BJ (cell line): ENCODE results near the gene CNPY4. TPM values are rescaled to one million over a fixed set of nuclear protein-coding genes. Genes with fewer than 3 reads are reported as not detected.

Source experiments
- CTCF ChIA-PET: fragments of 350-600 bp; formaldehyde crosslinking; extraction: SDS; loops from one replicate; lab custom pipeline; 2021; ENCODE audit warnings: antibody characterized with exemption, inconsistent platforms; lab: Yijun Ruan, JAX
- POLR2A ChIA-PET: fragments of 300-600 bp; sonication (Branson Sonifier 250); formaldehyde crosslinking; extraction: SDS; loops from one replicate; lab custom pipeline; 2021; ENCODE audit warnings: antibody characterized with exemption; lab: Charles Lee
- DNase-seq: peaks from one replicate; pipeline ENCODE4 v3.0.0-alpha.2; 2011; ENCODE audit warnings: low read depth
- H3K27me3 ChIP-seq: 2 replicates; pipeline ENCODE4 v1.6.0; 2011; ENCODE audit warnings: low read length; ENCODE audit not compliant: control insufficient read depth, insufficient read depth
- H3K36me3 ChIP-seq: 2 replicates; pipeline ENCODE4 v1.5.1; 2011; ENCODE audit warnings: low read length; ENCODE audit not compliant: control insufficient read depth, insufficient read depth
- H3K4me3 ChIP-seq: 2 replicates; pipeline ENCODE4 v1.5.1; 2011; ENCODE audit warnings: low read depth, mild to moderate bottlenecking, control low read depth, low read length
- polyA plus RNA-seq: library from polyadenylated mRNA; depleted of rRNA; stranded (reverse); fragments of >200 nt; gene quantifications from 2 replicates; pipeline ENCODE4 v1.2.3, GENCODE V29; 2011
- TF ChIP-seq, protein P1 (sequence below): IDR thresholded peaks from 2 replicates; pipeline ENCODE4 v1.5.1; 2011; ENCODE audit warnings: low read depth, mild to moderate bottlenecking, control low read depth, inconsistent platforms, low read length, moderate library complexity; ENCODE audit not compliant: insufficient read depth

Gene CNPY4
- polyA plus RNA-seq, 1 experiment: 20.9 TPM

DNA sequence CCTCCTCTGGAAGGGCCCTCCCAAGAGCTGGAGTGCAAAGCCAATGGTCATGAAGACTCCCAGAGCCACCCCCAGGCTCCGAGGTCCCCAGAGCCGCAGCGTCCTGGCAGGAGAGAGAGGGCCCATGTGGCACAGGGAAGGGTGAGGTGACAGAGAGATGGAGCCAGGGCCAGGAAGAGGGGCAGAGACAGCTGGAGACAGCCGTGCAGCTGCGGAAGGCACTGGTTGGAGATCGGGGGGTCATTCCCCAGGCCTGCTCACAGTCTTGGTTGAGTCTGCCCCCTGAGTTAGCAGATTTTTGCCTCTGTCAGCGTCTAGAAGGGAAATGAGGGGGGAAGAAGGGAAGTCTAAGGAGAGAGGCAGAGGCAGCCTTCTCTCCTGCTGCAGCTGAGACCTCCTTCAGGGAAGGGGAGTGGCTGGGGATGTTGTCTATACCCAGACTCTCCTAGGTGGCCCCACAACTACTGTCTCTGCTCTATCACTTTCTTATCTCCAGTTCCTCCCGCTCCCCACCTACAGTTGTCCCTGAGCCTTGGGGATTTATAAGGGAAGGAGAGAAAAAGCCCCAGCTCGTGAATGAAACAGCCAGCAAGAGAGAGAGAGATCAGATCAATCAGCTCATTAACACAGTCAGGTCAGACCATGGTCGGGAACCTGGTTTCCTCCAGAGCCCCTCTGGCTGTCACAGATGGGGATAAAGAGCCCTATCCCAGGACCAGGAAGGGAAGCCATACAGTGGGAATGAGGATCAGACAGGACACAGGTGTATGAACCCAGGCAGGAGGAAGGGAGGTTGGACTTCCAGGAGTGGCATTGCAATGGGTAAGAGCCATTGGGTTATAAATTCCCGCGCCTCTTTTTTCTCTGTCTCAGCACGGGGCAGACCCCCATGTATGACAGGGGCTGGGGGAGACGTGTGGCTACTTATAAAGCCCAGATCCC is 47.8 kb downstream of the CNPY4 start:
- ChIA-PET CTCF (interaction anchor here (0.6 to 5.0 kb wide), 4 partner anchors 10 to 150 kb away, joined by 3 to 22 read pairs (median 4); partner anchors contain the start of genes GPC2 and STAG3), POLR2A (no interaction called here)
- H3K27me3 ChIP-seq: no peaks in the 10 kb centered on the region
- TF ChIP-seq, protein P1, sequence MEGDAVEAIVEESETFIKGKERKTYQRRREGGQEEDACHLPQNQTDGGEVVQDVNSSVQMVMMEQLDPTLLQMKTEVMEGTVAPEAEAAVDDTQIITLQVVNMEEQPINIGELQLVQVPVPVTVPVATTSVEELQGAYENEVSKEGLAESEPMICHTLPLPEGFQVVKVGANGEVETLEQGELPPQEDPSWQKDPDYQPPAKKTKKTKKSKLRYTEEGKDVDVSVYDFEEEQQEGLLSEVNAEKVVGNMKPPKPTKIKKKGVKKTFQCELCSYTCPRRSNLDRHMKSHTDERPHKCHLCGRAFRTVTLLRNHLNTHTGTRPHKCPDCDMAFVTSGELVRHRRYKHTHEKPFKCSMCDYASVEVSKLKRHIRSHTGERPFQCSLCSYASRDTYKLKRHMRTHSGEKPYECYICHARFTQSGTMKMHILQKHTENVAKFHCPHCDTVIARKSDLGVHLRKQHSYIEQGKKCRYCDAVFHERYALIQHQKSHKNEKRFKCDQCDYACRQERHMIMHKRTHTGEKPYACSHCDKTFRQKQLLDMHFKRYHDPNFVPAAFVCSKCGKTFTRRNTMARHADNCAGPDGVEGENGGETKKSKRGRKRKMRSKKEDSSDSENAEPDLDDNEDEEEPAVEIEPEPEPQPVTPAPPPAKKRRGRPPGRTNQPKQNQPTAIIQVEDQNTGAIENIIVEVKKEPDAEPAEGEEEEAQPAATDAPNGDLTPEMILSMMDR: no peak
- DNase-seq: no peak
- no peaks in the 10 kb centered on the region for H3K36me3 ChIP-seq
- H3K4me3 ChIP-seq: peak overlapping the region; percentile 42; the same call in 1 of the 2 replicates

DNA sequence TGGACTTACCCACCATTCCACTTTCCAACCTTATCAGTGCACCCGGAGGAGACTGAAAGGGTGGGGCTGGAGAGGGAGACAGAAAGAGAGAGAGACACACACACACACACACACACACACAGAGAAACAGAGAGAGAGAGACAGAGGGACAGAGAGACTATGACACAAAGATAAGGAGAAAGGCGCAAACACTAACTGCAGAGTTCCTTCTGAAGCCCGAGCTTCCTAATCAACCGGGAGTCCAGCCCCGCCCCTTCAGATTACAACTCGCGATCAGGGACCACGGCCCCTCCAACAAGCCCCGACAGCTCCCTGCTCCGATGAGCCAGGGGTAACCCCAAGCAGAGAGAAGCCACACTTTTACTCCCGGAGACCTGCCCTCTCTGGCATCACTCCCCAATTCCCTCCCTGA is 48.5 kb downstream of the CNPY4 start:
- CTCF ChIA-PET: interaction anchor here (0.6 to 5.0 kb wide), 3 partner anchors 9 to 151 kb away, joined by 3 to 22 read pairs (median 5); partner anchors contain the start of genes GPC2 and STAG3

DNA sequence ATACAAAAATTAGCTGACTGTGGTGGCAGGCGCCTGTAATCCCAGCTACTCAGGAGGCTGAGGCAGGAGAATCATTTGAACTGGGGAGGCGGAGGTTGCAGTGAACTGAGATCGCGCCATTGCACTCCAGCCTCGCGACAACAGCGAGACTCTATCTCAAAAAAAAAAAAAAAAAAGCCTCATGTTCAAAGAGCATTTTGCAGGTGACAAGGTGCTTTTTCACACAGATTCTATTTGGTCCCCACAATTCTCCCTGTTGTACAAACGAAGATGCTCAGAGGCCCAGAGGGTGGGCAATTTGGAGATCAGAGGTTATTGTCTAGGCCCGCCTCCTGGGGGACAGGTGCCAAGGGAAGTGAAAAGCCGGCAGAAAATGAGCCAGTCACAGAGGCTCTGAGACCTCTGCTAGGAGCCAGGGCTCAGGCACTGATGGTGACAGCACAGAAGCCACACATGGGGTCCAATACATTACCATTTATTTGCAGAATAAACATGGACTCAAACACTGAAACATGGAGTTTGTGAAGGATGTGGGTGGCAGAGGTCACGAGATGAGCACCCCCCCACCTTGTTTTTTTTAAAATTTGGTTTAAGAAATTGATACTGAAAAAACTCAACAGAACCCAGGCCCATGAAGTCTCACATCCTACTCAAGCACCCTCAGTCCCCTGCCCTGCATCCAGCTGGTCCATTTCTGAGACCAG is 49.9 kb downstream of the CNPY4 start:
- no peak for DNase-seq
- Histone ChIP-seq H3K4me3 (no peak overlapping the region), H3K27me3 (no peaks in the 10 kb centered on the region), H3K36me3 (no peaks in the 10 kb centered on the region)
- ChIA-PET POLR2A (no interaction called here), CTCF (interaction anchor here (5.0 kb wide), 1 partner anchor 38 kb away, joined by 22 read pairs; no protein-coding TSS in a partner anchor)
- TF ChIP-seq, protein P1: no peak

More for the DNA sequence above, 48.5 kb downstream of the CNPY4 start:
- H3K4me3 ChIP-seq: peak overlapping the region; percentile 42
- POLR2A ChIA-PET: interaction anchor here (0.9 kb wide), 1 partner anchor 9 kb away, joined by 7 read pairs; the partner anchor contains the start of genes GPC2 and STAG3
- no peaks in the 10 kb centered on the region for H3K27me3 ChIP-seq
- no peak for DNase-seq
- TF ChIP-seq, protein P1: no peak
- no peaks in the 10 kb centered on the region for H3K36me3 ChIP-seq

DNA sequence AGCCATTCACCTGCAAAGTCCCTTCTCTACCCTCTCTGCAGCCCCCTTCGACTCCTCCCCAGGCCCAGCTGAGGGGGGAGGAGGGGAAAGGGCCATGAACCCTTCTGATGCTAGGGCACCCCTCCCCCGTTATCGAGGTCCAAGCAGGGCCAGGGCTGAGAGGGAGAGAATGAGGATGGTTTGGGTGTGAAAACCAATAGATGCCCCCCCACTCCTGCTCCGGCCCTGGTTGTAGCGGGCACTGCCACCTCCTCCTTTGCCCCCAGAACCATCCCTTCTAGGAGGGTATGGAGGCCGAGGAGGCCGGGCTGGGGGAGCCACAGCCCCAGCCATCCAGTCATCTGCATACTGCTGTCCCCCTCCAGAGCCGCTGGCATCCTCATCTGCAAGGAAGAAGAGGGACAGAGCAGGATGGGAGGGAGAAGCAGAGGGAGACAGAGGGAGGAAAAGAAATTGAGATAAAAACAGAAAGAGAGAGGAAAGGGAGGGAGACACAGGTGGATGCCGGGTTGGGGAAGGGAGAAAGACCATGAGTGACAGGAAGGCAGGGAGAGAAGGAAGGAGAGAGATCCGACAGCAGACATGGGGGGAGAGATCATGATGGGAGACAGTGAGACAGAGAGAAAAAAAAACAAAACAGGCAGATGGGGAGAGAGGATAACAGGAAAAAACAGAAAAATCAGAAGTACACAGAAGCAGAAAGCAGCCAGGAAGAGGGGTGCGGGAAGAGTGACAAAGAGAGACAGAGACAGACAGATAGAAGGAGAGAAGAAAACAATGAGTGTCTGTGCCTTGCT is 50.9 kb downstream of the CNPY4 start:
- Histone ChIP-seq H3K36me3 (no peaks in the 10 kb centered on the region), H3K27me3 (no peaks in the 10 kb centered on the region), H3K4me3 (no peak overlapping the region)
- POLR2A ChIA-PET: no interaction called here
- TF ChIP-seq, protein P1: no peak
- CTCF ChIA-PET: no interaction called here
- DNase-seq: no peak
